H9 (cell line): ENCODE data around the gene CASP5. TPM values are rescaled to one million over a fixed set of nuclear protein-coding genes. Genes with fewer than 3 reads are reported as not detected.

ENCODE experiments used
- DNase-seq: peaks from one replicate; pipeline ENCODE4 v3.0.0-alpha.2; 2017
- H2AFZ ChIP-seq: one replicate; pipeline ENCODE4 v1.6.1; 2013; ENCODE audit warnings: mild to moderate bottlenecking, low read length, control low read depth, moderate library complexity
- H2AK5ac ChIP-seq: 2 replicates; pipeline ENCODE4 v1.6.1; 2013; ENCODE audit warnings: low read length, control low read depth, mixed read lengths; ENCODE audit not compliant: insufficient read length
- H2BK120ac ChIP-seq: one replicate; pipeline ENCODE4 v1.6.1; 2013; ENCODE audit warnings: low read depth, mild to moderate bottlenecking, low read length, control low read depth, inconsistent platforms; ENCODE audit not compliant: poor library complexity, severe bottlenecking
- H2BK12ac ChIP-seq: 2 replicates; pipeline ENCODE4 v1.6.1; 2013; ENCODE audit warnings: low read length, control low read depth, mixed read lengths, low read depth; ENCODE audit not compliant: insufficient read length
- H2BK15ac ChIP-seq: 2 replicates; pipeline ENCODE4 v1.6.1; 2013; ENCODE audit warnings: low read depth, low read length, control low read depth
- H2BK20ac ChIP-seq: one replicate; pipeline ENCODE4 v1.6.1; 2013; ENCODE audit warnings: low read depth, mild to moderate bottlenecking, low read length, control low read depth, inconsistent platforms; ENCODE audit not compliant: poor library complexity, severe bottlenecking
- H2BK5ac ChIP-seq: 2 replicates; pipeline ENCODE4 v1.6.1; 2013; ENCODE audit warnings: low read length, control low read depth, mixed read lengths; ENCODE audit not compliant: insufficient read length
- H3K14ac ChIP-seq: 2 replicates; pipeline ENCODE4 v1.6.1; 2013; ENCODE audit warnings: low read length, control low read depth; ENCODE audit not compliant: insufficient read depth
- H3K18ac ChIP-seq: 2 replicates; pipeline ENCODE4 v1.6.1; 2013; ENCODE audit warnings: low read depth, mild to moderate bottlenecking, mixed read lengths, low read length, control low read depth; ENCODE audit not compliant: insufficient read length
- H3K23ac ChIP-seq: 2 replicates; pipeline ENCODE4 v1.6.1; 2013; ENCODE audit warnings: low read length, control low read depth, mixed read lengths, low read depth; ENCODE audit not compliant: insufficient read length
- H3K23me2 ChIP-seq: 2 replicates; pipeline ENCODE4 v1.6.1; 2013; ENCODE audit warnings: low read depth, mild to moderate bottlenecking, mixed read lengths, low read length, control low read depth; ENCODE audit not compliant: insufficient read length, poor library complexity, severe bottlenecking
- H3K27ac ChIP-seq: 2 replicates; pipeline ENCODE4 v1.5.1; 2013; ENCODE audit warnings: low read length, control low read depth, mixed read lengths, low read depth; ENCODE audit not compliant: insufficient read length
- H3K27me3 ChIP-seq: 2 replicates; pipeline ENCODE4 v1.6.1; 2013; ENCODE audit warnings: low read length, control low read depth, inconsistent platforms; ENCODE audit not compliant: insufficient read depth
- H3K4ac ChIP-seq: 2 replicates; pipeline ENCODE4 v1.6.1; 2013; ENCODE audit warnings: low read depth, mild to moderate bottlenecking, control low read depth, inconsistent platforms, low read length, moderate library complexity
- H3K4me1 ChIP-seq: 2 replicates; pipeline ENCODE4 v1.6.1; 2013; ENCODE audit warnings: low read length, control low read depth, inconsistent platforms; ENCODE audit not compliant: insufficient read depth
- H3K4me2 ChIP-seq: 2 replicates; pipeline ENCODE4 v1.6.1; 2013; ENCODE audit warnings: low read length, control low read depth, mixed read lengths; ENCODE audit not compliant: insufficient read length, insufficient read depth
- H3K56ac ChIP-seq: 2 replicates; pipeline ENCODE4 v1.6.1; 2013; ENCODE audit warnings: low read depth, mild to moderate bottlenecking, mixed read lengths, low read length, control low read depth; ENCODE audit not compliant: insufficient read length
- H3K79me1 ChIP-seq: 2 replicates; pipeline ENCODE4 v1.6.1; 2013; ENCODE audit warnings: low read depth, mild to moderate bottlenecking, moderate library complexity, low read length, control low read depth, inconsistent platforms; ENCODE audit not compliant: insufficient read depth, poor library complexity, severe bottlenecking
- H3K79me2 ChIP-seq: 2 replicates; pipeline ENCODE4 v1.6.1; 2013; ENCODE audit warnings: low read length, control low read depth, inconsistent platforms; ENCODE audit not compliant: insufficient read depth
- H3K9ac ChIP-seq: 2 replicates; pipeline ENCODE4 v1.6.1; 2013; ENCODE audit warnings: low read length, control low read depth, mixed read lengths; ENCODE audit not compliant: insufficient read length; ENCODE audit errors: extremely low read depth
- H3K9me3 ChIP-seq: one replicate; pipeline ENCODE4 v1.6.1; 2013; ENCODE audit warnings: low read depth, low read length, inconsistent platforms; ENCODE audit not compliant: control insufficient read depth
- H3T11ph ChIP-seq: one replicate; pipeline ENCODE4 v1.6.1; 2013; ENCODE audit warnings: mild to moderate bottlenecking, low read length, control low read depth, inconsistent platforms
- H4K20me1 ChIP-seq: one replicate; pipeline ENCODE4 v1.6.1; 2013; ENCODE audit not compliant: control insufficient read depth, insufficient read length, insufficient read depth
- H4K5ac ChIP-seq: 2 replicates; pipeline ENCODE4 v1.6.1; 2013; ENCODE audit warnings: low read depth, mild to moderate bottlenecking, mixed read lengths, low read length, control low read depth; ENCODE audit not compliant: insufficient read length
- H4K8ac ChIP-seq: replicated peaks from 2 replicates; pipeline ENCODE4 v1.6.1; 2013; ENCODE audit warnings: low read length, control low read depth, mixed read lengths, low read depth; ENCODE audit not compliant: insufficient read length
- H4K91ac ChIP-seq: 2 replicates; pipeline ENCODE4 v1.6.1; 2013; ENCODE audit warnings: low read depth, mild to moderate bottlenecking, moderate library complexity, mixed read lengths, low read length, control low read depth; ENCODE audit not compliant: insufficient read length
- H3K27ac Mint-ChIP-seq, 3 experiments: 2 replicates in 2 of 3; 3 replicates in 1 of 3; pipeline ENCODE4 v1.8.0; 2020 to 2021; ENCODE audit warnings: mixed read lengths in 3 of 3, mild to moderate bottlenecking in 1 of 3, moderate library complexity in 1 of 3
- H3K27me3 Mint-ChIP-seq: 2 replicates; pipeline ENCODE4 v1.8.0; 2021; ENCODE audit warnings: low read depth, mild to moderate bottlenecking, moderate library complexity, mixed read lengths
- H3K36me3 Mint-ChIP-seq, 3 experiments: 2 replicates in 2 of 3; 3 replicates in 1 of 3; pipeline ENCODE4 v1.8.0; 2020 to 2021; ENCODE audit warnings: low read depth in 3 of 3, mixed read lengths in 3 of 3; ENCODE audit not compliant: insufficient read depth in 1 of 3
- H3K4me1 Mint-ChIP-seq, 2 experiments: 2 replicates each; pipeline ENCODE4 v1.8.0; 2020; ENCODE audit warnings: mixed read lengths in 2 of 2
- H3K4me3 Mint-ChIP-seq, 2 experiments: 2 replicates in 1 of 2; 3 replicates in 1 of 2; pipeline ENCODE4 v1.8.0; 2020 to 2021; ENCODE audit warnings: mild to moderate bottlenecking in 2 of 2, mixed read lengths in 2 of 2, moderate library complexity in 1 of 2
- H3K9me3 Mint-ChIP-seq, 2 experiments: 2 replicates in 1 of 2; 3 replicates in 1 of 2; pipeline ENCODE4 v1.8.0; 2020; ENCODE audit warnings: mild to moderate bottlenecking in 2 of 2, mixed read lengths in 2 of 2, moderate library complexity in 1 of 2
- CTCF ChIP-seq: fragments of 200-600 bp; sonication (generic); conservative IDR thresholded peaks from 3 replicates; pipeline ENCODE4 v1.8.0; 2021; ENCODE audit warnings: antibody characterized with exemption, mild to moderate bottlenecking
- WGBS: extraction: QIAGEN DNeasy Blood & Tissue Kit; methylation state at CpG from one replicate; pipeline ENCODE4 v1.1.7; 2013; ENCODE audit warnings: missing lambda C conversion rate, low lambda C conversion rate, mixed read lengths; ENCODE audit not compliant: insufficient read length; ENCODE audit errors: extremely low coverage; 5-methylcytosine and 5-hydroxymethylcytosine counted together
- total RNA-seq: library from RNA; stranded (reverse); gene quantifications from 2 replicates; pipeline ENCODE4 v1.2.1, GENCODE V29; 2021

Gene CASP5
- total RNA-seq, 1 experiment from 2014 or later: not detected

DNA sequence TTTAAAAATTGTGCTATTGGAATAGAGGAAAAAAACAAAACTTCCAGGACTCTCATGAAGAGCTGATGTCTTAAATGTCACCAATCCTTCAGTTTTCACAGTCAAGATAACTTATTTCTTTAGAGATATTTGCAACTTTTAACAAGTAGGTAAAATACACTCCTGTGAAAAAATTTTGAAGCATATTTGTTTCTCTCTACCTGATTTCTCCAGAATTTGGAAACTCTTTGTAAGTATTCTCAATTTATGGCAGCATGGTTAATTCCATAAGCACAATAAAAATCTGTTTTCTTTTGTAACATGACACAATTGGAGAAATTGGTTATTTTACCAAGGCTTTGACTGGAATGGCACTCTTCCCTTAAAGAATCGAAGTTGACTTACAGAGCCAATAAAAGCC, 58.7 kb downstream of the CASP5 start:
- Histone ChIP-seq H3K9ac (no peak overlapping the region), H4K91ac (no peak overlapping the region), H3K4me2 (no peak overlapping the region), H2BK5ac (no peak overlapping the region), H3K18ac (no peak overlapping the region), H2BK20ac (no peak overlapping the region), H3K23ac (no peak overlapping the region), H2BK12ac (no peak overlapping the region), H3K9me3 (no peaks in the 10 kb centered on the region), H3K27ac (no peak overlapping the region), H4K5ac (no peak overlapping the region), H4K8ac (no peak overlapping the region), H3K23me2 (no peaks in the 10 kb centered on the region), H3K79me2 (no peaks in the 10 kb centered on the region), H3K14ac (no peak overlapping the region), H2BK120ac (no peak overlapping the region), H3K56ac (no peak overlapping the region), H3K4ac (no peak overlapping the region), H4K20me1 (no peaks in the 10 kb centered on the region), H3K4me1 (no peaks in the 10 kb centered on the region), H2AK5ac (no peak overlapping the region), H3K79me1 (no peaks in the 10 kb centered on the region), H2AFZ (no peak overlapping the region), H3K27me3 (no peaks in the 10 kb centered on the region), H2BK15ac (no peak overlapping the region), H3T11ph (no peak overlapping the region)
- Mint-ChIP-seq H3K4me1 (peaks cover 7 to 11% of the 10 kb centered on the region in 2 experiments), H3K27ac (no peak overlapping the region), H3K9me3 (peaks cover 9 to 28% of the 10 kb centered on the region in 2 experiments), H3K27me3 (no peaks in the 10 kb centered on the region), H3K36me3 (peaks cover 8 to 20% (median 18%) of the 10 kb centered on the region in 3 experiments), H3K4me3 (no peak overlapping the region)
- no peak for DNase-seq
- no peak for TF ChIP-seq CTCF
- WGBS: no CpG with 5 or more reads among the region's 1 CpG
